Fibroblast of lung (primary cell): ENCODE measurements around the gene ATXN2.

ENCODE experiments used
- EZH2 ChIP-seq: IDR thresholded peaks from 2 replicates; pipeline ENCODE4 v1.5.1; 2012; ENCODE audit warnings: low read length, control low read depth, mild to moderate bottlenecking; ENCODE audit errors: missing control alignments
- TF ChIP-seq, protein P1 (sequence below), 2 donors: IDR thresholded peaks in 1 of 2; conservative IDR thresholded peaks in 1 of 2; 1 replicate in 1 of 2; 2 replicates in 1 of 2; pipeline ENCODE4 v1.5.1; 2011 to 2012; ENCODE audit warnings: low read length in 2 of 2, control low read depth in 1 of 2, inconsistent platforms in 1 of 2, low read depth in 1 of 2, mild to moderate bottlenecking in 1 of 2

DNA sequence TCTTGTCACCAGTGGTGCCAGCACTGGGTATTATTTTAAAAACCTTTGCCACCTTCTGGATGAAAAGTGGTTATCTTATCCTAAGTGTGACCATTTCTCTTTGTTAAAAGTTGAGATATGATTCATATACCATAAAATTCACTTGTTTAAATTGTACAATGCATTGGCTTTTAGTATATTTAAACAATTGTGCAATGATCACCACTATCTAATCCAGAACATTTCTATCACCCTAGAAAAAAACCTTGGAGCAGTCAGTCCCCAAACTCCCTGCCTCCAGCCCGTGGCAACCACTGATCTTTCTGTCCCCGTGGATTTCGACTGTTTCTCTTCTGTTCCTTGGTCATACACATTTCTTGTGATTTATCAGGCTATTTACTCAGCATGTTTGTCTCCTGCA lies 165.1 kb downstream of the ATXN2 start:
- TF ChIP-seq, protein P1, sequence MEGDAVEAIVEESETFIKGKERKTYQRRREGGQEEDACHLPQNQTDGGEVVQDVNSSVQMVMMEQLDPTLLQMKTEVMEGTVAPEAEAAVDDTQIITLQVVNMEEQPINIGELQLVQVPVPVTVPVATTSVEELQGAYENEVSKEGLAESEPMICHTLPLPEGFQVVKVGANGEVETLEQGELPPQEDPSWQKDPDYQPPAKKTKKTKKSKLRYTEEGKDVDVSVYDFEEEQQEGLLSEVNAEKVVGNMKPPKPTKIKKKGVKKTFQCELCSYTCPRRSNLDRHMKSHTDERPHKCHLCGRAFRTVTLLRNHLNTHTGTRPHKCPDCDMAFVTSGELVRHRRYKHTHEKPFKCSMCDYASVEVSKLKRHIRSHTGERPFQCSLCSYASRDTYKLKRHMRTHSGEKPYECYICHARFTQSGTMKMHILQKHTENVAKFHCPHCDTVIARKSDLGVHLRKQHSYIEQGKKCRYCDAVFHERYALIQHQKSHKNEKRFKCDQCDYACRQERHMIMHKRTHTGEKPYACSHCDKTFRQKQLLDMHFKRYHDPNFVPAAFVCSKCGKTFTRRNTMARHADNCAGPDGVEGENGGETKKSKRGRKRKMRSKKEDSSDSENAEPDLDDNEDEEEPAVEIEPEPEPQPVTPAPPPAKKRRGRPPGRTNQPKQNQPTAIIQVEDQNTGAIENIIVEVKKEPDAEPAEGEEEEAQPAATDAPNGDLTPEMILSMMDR (conservative IDR thresholded peaks at IDR 0.05 in 1 of 2, IDR thresholded peaks at IDR 0.05 in 1 of 2; ENCODE audit: low read depth in 1 of 2, low read length in 2 of 2), result no peak
- TF ChIP-seq EZH2, result no peak
